Osteoblast (primary cell): ENCODE measurements around the gene TRERF1. TPM values are rescaled to one million over a fixed set of nuclear protein-coding genes. Genes with fewer than 3 reads are reported as not detected.

Experiments
- DNase-seq: peaks from one replicate; pipeline ENCODE4 v3.0.0; 2011; ENCODE audit warnings: low spot score, mixed read lengths; ENCODE audit not compliant: insufficient read length; ENCODE audit errors: missing footprints
- H2AFZ ChIP-seq: 2 replicates; pipeline ENCODE4 v1.6.0; 2011; ENCODE audit warnings: mild to moderate bottlenecking, low read length
- H3K27ac ChIP-seq: 2 replicates; pipeline ENCODE4 v1.5.1; 2011; ENCODE audit warnings: mild to moderate bottlenecking, low read depth, low read length, moderate library complexity
- H3K27me3 ChIP-seq: 2 replicates; pipeline ENCODE4 v1.6.0; 2012; ENCODE audit warnings: mild to moderate bottlenecking, control low read depth, inconsistent platforms, low read length, moderate library complexity; ENCODE audit not compliant: insufficient read depth
- H3K36me3 ChIP-seq: 2 replicates; pipeline ENCODE4 v1.5.1; 2011; ENCODE audit warnings: mild to moderate bottlenecking, low read length, control low read depth, moderate library complexity; ENCODE audit not compliant: insufficient read depth
- H3K4me1 ChIP-seq: 2 replicates; pipeline ENCODE4 v1.5.1; 2011; ENCODE audit warnings: mild to moderate bottlenecking, low read length, control low read depth, moderate library complexity; ENCODE audit not compliant: insufficient read depth
- H3K4me2 ChIP-seq: 2 replicates; pipeline ENCODE4 v1.6.0; 2011; ENCODE audit warnings: mild to moderate bottlenecking, low read length; ENCODE audit not compliant: insufficient read depth
- H3K4me3 ChIP-seq: fragments of 200-600 bp; sonication (generic); 3 replicates; pipeline ENCODE4 v1.5.1; 2012; ENCODE audit warnings: mild to moderate bottlenecking, low read length, inconsistent platforms; ENCODE audit not compliant: insufficient read depth
- H3K79me2 ChIP-seq: 2 replicates; pipeline ENCODE4 v1.6.0; 2012; ENCODE audit warnings: mild to moderate bottlenecking, low read length, control low read depth, inconsistent platforms; ENCODE audit not compliant: insufficient read depth
- H3K9me3 ChIP-seq: 2 replicates; pipeline ENCODE4 v1.5.1; 2011; ENCODE audit warnings: low read depth, low read length, control low read depth
- H4K20me1 ChIP-seq: 2 replicates; pipeline ENCODE4 v1.6.0; 2012; ENCODE audit warnings: mild to moderate bottlenecking, low read length, control low read depth; ENCODE audit not compliant: insufficient read depth
- CTCF ChIP-seq: IDR thresholded peaks from 2 replicates; pipeline ENCODE4 v1.5.1; 2011; ENCODE audit warnings: mild to moderate bottlenecking, low read depth, low read length, moderate library complexity; ENCODE audit errors: extremely low read depth
- total RNA-seq: library from RNA; depleted of rRNA; stranded (reverse); fragments of >200 nt; gene quantifications from 2 replicates; pipeline ENCODE4 v1.2.3, GENCODE V29; 2012

TRERF1 gene
- total RNA-seq, 1 donor: 4.7 TPM

DNA sequence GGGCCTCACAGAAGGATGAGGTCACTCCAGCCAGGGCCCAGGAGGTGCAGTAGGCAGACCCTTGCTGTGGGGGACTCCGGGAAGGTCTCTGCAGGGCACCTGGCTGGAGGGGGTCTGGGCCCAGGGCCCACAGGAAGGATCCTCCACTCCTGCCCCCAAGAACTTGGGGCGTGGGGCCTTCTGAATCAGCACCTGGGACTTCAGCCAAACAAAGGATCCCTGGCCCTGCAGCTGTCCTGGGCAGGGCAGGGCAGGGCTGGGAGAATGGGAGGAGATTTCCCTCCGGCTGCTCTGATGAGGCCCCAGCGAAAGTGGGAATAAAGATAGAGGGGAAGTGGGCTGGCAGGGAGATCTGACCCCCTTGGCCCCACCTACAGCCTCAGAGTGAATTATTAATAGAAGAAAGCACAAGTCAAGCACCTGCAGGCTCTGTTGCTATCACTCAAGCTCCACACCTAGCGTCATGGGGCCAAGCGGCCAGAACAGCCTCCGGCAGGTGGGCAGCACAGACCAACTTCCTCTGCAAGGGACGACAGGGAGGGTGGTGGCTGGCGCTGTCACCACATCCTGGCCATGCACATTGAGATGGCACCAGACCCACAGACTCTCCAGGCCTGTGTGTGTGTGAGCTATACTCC, 172.5 kb downstream of the TRERF1 start:
- H3K4me2 ChIP-seq: no peak overlapping the region
- DNase-seq: peak; percentile 93
- no peak overlapping the region for H2AFZ ChIP-seq

GRCh38 chr6:42278131-42278853, 173.4 kb downstream of the TRERF1 start:
- Histone ChIP-seq H3K4me1 (peaks cover 33% of the 10 kb centered on the region), H3K4me2 (no peak overlapping the region), H3K79me2 (peaks cover 2% of the 10 kb centered on the region), H3K27ac (no peak overlapping the region), H3K27me3 (no peaks in the 10 kb centered on the region), H4K20me1 (peaks cover 2% of the 10 kb centered on the region), H3K9me3 (no peaks in the 10 kb centered on the region), H3K36me3 (no peaks in the 10 kb centered on the region), H2AFZ (no peak overlapping the region), H3K4me3 (no peak overlapping the region)
- peak; percentile 49 for DNase-seq
- no peak for TF ChIP-seq CTCF

More for the DNA sequence above, 172.5 kb downstream of the TRERF1 start:
- TF ChIP-seq CTCF: no peak
- peaks cover 2% of the 10 kb centered on the region for H3K79me2 ChIP-seq
- H4K20me1 ChIP-seq: peaks cover 2% of the 10 kb centered on the region
- H3K27me3 ChIP-seq: no peaks in the 10 kb centered on the region
- H3K27ac ChIP-seq: no peak overlapping the region
- no peaks in the 10 kb centered on the region for H3K9me3 ChIP-seq
- no peak overlapping the region for H3K4me3 ChIP-seq
- H3K4me1 ChIP-seq: peaks cover 33% of the 10 kb centered on the region
- H3K36me3 ChIP-seq: no peaks in the 10 kb centered on the region

DNA sequence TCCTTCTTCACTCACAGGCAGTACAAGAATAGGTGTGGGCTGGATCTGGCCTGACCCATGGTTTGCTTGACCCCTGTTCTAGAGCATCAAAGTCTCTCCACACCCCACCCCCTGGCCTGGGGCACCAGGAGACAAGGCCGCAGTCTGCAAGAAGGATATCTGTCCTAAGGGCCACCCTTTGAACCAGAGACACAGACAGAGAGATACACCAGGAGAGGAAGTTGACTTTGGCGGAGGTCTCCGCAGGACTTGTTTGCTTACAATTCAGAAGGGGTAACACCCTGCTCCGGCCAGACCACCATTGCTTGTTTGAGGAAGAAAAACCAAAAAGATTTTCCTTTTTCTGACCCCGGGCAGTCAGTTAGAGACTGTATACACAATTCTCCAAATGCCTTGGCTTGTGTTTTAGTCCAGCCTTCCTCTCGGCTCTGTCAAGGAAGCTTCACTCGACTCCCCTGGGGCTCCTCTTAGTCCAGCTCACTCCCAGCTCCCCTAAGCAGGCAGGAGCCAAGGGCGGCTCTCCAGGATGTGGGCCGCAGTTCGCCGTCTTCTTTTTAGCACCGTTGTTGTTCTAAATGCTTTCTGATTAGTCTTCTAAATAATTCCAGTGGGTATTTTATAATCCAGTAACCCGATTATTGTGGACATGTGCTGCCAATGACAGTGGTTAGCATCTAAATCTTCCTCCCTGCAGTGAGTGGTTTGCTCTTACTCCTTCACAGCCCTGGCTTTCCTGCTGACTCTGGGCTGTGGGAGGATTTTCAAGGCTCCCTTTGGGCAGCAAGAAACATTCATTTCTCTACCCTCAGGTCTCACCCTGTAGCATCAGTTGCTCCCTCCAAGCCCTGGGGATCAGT, 175.5 kb downstream of the TRERF1 start:
- Histone ChIP-seq H3K27ac (peak overlapping the region; percentile 51), H3K27me3 (no peaks in the 10 kb centered on the region), H3K36me3 (no peaks in the 10 kb centered on the region), H3K4me1 (peaks cover 33% of the 10 kb centered on the region), H3K4me2 (peak overlapping the region; percentile 58), H3K9me3 (no peaks in the 10 kb centered on the region), H4K20me1 (peaks cover 2% of the 10 kb centered on the region), H2AFZ (peak overlapping the region; percentile 71), H3K79me2 (no peaks in the 10 kb centered on the region), H3K4me3 (peak overlapping the region; percentile 10)
- DNase-seq: peak; percentile 93
- no peak for TF ChIP-seq CTCF
